Activated gamma-delta T cell (primary cell): ENCODE measurements around the gene SHB.
A peak's percentile ranks its signal among the peaks of the same experiment; 100 is the strongest.
"Not testable (repeated sequence)": the region's sequence is repeated elsewhere in the genome, so short reads cannot be mapped to it uniquely, and the experiment has no call there.

Source experiments
- DNase-seq: peaks from one replicate; lab custom pipeline; 2025; lab: John Stamatoyannopoulos, UW

Gene SHB

DNA sequence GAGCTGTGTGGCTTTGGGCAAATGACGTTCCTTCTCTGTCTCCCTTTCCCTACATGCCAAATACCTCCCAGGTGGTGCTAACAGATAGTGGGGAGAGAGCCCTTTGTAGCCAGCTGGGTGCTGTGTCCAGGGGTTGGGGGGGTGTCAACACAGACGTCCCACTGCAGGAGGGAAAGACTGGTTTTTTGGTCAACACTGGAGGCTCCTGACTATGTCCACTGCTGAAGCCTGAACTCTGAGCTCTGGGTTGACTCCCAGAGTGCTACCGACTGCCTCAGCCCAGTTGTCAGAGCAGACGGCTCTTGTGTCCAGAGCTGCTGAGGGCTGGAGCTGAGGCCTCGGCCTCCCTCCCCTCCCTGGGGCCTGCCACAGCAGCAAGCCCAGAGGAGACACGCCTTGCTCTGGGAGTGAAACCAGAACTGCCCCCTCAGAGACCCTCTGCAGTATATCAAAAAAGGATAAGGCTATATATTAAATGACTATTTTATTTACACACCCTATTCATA, 150.3 kb downstream of the SHB start:
- no peak for DNase-seq

DNA sequence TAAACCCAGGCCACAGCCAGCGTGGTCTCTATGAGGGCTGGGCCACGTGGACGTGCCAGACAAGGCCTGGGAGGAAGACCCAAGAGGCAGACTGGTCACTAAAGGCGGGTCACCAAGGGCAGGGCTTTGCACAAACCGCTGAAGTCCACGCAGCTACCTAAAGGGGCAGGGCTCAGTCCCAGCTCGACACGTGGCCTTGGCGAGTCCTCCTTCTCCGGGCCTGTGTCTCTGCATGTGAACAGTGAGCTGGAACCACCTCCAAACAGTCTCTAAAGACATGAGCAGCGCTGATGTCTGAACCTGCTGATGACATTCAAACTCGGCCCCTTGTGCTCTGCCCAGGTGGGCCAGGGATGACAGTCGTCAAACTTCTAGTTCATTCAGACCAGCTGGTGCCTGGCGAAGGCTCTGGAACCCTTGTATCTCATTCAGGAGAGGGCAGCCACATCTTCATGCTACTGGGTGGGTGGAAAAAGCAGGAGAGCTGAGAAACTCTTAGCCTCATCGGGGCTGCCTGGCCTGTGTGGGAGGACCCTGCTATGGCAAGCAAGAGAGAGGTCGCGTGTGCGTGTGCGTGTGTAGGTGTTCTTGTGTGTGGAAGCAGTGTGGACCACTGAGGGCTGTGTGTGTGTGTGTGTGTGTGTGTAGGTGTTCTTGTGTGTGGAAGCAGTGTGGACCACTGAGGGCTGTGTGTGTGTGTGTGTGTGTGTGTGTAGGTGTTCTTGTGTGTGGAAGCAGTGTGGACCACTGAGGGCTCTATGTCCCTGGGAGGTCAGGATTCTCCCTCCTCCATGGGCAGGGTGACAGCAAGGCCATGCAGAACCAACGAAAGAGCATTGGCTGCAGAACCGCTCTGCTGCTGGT, 151.0 kb downstream of the SHB start:
- DNase-seq: no peak

DNA sequence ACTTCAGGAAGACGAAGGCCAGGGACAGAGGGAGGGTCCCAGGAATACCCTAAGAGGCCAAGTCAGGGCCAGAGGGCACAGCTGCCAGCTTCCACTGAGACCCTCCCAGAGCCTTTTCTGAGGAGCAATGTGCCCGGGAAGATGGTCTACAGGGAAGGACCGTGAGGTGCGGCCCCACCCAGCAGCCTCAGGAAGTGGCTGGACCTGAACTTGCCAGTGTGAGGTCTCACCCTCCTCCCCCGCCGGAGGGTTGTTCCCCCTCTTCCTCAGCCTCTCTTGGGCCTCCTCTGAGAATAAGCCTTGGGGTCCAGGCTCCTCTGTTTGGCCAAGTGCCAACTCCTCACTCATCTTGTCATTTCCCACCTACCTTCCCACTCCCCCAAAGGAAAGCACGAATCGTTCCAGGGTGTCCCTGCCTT, 151.7 kb downstream of the SHB start:
- no peak for DNase-seq

DNA sequence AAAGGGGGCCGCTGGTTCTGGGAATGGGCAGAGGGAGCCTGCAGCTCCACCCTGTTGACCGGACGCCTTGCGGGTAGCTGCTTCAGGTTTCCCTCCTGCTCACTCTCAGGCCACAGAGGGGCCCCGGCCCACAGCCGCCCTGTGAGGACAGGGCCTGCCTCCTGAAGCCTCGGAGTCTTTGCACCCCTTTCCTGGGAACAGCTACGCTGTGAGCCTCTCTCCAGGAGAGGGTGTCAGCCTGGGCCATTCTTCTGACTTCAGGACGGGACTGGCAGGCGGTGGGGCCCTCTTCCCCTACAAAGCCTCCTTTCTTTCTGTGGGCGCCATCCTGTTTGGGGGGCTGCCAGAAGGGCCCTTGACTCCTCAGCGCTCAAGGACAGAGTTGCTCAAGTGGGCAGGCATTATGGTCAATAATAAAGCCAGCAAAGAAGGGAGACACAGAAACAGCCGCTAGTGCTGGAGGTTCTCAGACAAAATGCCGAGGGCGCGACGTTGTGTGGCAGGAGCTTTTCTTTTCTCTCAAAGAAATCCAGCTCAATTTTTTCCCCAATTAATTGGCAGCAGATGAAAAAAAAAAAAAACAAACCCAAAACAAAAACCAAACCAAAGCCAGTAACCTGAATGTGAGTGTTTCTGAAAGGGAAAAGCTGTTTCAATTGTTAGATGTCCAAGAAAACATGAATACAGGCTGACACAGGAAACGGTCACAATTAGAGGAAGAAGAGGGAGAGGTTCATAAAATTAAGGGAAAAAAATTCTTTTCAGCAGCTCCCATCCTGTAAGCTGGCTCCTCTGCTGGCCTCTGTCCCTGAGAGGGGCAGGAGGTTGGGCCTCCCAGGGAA, 152.3 kb downstream of the SHB start:
- DNase-seq: no peak

DNA sequence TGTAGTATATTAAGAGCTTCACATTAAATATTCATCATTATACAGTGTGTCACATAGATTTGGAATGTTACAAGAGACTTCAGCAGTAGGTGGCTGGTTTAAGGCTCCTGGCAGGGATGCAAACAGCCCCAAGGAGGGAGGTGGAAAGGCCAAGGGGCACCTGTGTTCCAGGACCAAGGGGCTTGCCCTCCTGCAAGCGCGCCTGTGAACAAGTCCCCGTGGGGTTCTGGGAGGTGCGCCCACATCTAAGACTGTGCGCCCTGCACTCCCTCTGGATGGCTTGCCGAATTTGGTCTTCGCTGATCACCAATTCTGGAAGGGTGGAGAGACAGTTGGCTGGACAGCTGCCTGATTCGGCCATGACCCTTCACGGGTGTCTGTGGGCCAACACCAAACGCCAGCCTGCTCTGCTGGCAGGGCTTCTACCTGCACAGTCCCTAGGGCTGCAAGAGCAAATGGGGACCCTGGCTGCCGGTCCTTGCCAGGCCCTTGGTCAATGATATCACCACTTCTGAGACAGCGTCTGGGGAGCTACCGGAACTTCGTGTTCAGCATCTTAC, 153.0 kb downstream of the SHB start:
- no peak for DNase-seq

DNA sequence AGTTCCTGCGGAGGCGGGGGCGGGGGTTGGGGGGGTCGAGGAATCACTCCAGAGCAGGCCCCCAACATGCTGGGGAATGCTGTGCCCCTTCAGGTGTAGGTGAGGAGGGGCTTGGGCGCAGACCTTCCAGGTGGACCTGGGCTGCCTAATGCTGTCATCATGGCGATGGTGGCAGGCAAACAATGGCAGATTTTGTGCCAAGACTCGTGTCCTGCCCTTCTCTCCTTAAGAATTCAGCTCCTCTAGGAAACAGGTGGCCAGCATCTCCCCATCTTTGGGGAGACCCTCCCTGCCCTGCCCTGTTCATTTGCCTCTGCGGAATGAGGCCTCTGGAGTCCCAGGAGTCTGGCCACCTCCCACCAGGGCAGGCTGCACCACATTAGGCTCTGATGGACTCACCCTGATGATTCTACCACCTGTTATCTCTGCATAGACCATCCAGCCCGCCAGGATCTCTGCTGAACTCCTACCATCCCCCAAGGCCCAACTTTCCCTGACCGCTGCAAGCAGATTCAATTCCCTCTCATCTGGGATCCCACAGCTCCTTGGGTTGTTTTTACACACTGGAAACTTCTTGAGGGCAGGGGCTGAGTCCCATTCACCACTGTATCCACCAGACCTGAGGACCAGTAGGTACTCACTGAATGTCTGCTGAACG, 154.2 kb downstream of the SHB start:
- no peak for DNase-seq

DNA sequence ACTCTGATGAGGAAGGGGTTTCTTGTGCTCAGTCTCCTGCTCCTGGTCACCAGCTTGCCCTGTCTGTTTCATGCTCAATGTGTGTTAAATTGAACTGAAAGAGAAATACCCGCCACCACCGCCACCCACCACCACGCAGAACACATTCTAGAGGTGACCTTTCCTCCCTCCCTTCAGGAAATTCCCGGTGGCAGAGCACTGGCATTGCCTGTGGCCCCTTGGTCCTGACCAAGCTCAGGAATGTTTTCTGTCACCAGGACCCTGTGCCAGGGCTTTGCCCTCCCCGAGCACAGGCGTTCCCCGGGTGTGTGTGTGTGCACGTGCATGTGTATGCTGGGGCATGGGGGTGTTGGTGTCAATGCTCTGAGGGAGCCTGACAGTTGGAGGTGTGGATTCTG, 154.9 kb downstream of the SHB start:
- DNase-seq: no peak

DNA sequence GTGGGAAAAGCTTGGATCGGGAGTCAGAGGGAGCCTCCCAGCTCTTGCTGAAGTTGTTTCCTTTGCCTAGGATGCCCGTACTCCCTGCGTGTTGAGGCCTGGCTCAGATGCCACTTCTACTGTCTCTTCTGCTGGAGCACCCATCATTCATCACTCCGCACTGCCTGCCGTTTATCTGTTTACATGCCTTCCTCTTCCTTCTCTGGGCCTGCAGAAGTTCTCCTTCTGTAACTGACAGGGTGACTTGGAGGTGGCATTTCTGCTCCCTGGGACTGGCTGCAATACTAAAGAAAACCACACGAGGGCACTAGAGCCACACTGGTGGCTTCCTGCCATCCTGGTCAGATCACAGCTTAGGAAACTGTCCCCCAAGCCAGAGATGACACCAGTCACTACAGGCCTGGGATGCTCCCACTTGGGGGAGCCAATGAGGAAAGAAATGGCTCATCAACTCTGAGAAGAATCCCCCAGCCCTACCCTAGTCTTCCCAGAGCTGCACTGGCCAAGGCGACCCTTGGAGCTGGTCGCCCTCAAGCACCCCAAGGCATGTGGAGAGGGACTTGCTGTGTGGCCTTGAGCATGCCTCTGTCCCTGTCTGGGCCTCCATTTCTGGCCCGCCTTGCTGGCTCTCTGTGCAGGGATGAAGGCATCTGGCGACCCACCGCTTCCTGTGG, 155.4 kb downstream of the SHB start:
- no peak for DNase-seq

DNA sequence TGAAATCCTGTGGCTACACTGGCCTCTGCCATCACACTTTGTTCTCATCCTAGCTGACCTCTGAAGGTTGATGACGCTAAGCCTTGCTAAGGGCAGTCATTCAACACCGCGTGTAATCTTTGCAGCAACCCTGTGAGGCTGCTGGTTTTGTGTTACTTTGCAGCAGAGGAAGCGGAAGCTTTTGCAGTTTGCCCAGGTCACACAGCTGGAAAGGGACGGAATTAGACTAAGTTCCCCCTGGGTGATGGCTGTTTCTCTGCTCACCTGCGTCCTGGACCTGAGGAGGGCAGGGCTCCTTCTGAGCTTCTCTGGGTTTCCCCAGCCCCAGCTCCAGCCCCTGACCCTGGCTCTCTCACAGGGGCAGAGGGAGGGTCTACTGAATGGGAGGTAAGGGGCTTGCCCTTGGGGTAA, 157.8 kb downstream of the SHB start:
- no peak for DNase-seq

DNA sequence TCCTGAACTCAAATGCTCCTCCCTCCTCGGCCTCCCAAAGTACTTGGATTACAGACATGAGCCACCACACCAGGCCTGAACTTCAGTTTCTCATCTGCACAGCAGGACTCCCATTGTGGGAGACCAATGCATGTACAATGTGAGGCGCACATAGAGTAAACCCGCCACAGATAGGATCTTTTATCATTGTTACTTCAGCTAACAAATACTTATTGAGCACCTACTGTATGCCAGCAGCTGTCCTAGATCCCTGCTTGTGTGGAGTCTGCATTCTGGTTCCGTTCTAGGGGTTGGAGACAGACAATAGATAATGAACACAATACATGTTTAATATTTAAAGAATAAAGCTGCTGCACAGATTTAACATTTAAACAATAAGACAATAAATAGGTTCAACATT, 158.8 kb downstream of the SHB start:
- no peak for DNase-seq

DNA sequence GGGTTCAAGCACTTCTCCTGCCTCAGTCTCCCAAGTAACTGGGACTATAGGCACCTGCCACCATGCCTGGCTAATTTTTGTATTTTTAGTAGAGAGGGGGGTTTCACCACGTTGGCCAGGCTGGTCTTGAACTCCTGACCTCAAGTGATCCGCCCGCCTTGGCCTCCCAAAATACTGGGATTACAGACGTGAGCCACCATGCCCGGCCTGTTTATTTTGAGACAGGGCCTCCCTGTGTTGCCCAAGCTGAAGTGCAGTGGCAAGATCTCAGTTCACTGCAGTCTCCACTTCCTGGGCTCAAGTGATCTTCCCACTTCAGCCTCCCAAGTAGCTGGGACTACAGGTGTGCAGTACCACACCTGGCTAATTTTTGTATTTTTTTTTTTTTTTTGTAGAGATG, 159.2 kb downstream of the SHB start:
- DNase-seq: not testable (repeated sequence)

DNA sequence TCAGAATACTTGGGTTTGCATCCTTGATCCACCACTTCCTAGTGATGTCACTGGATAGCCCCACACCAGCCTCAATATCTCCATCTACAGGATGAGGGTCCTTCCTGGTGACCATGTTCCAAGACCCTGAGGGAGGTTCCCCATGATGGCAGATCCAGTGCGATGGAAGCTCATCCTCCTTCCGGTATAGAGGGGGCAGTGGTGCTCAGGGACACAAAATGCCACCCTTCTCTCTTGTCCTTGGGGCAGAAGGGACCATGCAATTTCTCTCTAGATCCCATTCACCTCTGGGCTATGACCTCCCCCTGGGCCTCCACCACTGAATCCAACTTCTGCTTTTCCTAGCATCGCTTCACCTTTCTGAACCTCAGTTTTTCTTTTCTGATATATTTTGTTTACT, 159.7 kb downstream of the SHB start:
- DNase-seq: no peak

DNA sequence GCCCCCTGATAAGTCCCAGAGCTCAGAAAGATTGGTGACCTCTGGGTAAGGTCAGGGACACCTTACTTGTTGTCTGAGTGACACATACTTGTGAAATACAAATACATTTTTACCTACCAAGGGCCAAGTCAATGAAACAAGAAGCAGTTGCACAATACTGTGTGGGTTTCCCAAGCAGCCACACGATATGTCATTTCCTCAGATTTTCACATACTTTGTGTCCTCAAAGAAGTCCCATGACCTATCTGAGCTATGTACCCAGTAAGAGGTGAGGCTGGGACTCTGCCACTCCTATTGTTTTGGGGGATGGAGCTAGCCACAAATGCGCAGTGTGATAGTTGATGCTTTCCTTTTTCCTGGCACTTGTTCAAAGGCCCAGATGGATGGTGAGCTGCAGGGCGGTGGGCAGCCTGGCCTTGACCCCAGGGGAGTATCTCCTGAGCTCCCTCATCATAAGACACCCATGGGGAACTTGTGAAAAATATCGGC, 160.3 kb downstream of the SHB start:
- no peak for DNase-seq

DNA sequence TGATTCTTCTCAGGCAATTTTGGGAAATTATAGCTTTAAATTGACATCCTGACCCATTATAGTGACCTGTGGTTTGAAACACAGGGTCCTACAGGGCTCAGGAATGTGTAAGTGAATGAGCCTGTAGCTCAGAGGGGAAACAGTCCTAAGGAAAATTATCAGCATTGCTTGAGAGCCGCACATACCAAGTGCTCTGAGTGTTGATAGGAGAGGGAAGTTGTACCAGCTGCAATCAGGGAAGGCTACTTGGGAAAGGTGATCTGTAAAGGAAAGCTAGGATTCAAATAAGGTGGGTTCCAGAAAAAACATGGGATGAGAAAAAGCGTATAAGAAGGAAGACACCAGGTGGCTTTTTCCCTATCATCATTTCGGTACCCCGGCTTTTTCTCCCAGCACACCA, 160.7 kb downstream of the SHB start:
- DNase-seq: no peak

DNA sequence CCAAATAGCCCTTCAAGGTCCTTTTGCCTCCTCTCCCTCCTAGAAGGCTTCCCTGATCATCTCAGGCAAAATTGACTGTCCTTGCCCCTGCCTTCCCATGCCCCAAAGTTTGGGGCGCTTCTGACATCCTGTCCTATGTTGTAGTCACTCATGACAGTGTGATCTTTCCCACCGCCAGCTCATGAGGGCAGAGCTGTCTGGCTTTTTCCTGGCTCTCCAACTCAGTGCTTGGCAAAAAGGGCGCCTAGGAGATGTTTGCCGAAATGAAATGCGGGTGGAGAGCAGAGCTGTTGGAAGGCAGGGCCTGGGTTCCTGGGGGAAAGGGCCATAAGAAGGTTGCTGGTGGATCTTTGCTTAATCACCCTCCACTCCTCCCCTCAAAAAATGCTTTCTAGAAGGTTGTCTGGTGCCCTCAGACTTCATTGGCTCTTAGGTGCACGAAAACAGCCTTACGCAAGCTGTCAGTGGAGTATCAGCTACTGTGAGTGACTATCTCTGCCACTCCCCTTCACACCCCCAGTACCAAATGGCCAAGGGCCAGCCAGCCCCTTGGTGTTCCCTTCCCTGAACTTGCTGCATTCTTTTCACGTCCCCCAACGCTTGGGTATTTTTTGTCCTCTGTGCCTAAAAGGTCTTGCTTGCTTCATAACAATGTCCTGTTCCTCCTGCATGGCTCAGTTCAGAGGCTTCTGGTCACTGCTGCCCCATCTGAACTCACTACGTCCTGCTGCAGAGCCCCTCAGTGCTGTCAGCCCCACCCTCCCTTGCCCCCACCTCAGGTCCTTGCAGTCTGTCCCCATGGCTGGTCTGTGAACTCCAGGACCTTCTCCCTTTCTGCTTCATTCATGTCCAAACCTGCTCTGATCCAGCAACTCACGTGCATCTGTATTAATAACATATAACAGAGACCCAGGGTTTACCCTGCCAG, 162.5 kb downstream of the SHB start:
- no peak for DNase-seq

DNA sequence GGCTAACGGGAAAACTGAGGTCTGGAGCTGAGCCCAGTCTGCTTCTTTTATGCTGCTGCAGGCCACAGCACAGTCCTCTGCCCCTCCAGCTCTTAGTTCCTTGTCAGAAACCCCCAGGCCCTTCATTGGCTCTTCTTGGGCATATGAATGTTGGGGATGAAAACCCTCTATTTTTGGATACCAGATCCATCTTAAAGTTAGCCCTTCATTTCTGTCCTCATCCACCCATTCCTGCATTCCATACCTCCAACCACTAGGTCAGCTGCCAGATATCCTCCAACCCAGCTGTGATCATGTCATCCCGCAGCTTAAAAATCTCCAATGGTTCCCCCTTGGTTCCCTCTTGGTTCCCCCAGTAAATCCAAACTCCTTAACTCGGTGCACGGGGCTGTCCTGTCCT, 163.3 kb downstream of the SHB start:
- no peak for DNase-seq

DNA sequence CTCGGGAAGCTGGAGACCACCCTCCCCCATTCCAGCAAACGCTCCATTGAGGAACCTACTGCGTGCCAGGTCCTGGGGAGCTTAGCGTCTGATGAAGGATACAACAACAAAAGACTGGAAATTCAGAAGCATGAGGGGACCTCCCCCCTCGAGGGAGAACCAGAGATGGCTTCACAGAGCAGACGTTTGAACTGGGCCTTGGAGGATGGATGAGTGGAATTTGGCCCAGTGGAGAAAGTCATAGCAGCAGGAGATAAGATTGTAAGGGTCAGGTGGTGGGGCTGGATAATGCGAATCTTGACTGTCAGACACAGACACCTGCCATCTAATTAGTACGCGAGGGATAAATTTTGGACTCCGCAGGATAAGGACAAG, 163.9 kb downstream of the SHB start:
- DNase-seq: no peak

DNA sequence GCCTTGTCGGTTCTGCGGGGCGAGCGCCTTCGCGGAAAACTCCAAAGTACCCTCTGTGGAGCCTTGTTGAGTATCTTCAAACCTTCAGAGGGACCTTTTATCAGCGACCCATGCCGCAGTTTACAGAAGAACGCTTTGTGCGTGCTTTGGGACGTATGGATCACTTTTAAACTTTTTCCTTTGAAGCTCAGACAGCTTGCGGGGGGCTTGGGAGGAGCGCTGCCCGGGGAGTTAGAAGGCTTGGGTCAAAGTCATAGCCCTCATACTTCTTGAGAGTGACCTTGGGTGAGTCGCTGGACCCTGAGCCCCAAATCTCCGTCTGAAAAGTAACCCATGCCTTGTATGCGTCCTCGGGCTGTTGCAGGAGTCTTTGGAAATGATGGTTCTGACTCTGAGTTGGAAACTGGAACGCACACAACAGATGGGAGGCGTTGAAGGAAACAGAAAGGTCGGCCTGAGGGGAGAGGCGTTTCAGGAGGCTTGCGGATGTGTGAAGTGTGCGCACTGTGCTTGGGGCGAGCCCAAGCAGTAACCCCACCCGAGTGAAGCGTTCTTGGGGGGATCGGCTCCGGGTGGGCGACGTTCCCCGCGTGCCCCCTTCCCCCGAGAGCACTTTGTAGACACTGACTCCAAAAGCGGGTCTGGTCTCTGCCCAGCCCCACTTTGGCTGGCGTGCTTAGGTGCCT, 164.4 kb downstream of the SHB start:
- no peak for DNase-seq

DNA sequence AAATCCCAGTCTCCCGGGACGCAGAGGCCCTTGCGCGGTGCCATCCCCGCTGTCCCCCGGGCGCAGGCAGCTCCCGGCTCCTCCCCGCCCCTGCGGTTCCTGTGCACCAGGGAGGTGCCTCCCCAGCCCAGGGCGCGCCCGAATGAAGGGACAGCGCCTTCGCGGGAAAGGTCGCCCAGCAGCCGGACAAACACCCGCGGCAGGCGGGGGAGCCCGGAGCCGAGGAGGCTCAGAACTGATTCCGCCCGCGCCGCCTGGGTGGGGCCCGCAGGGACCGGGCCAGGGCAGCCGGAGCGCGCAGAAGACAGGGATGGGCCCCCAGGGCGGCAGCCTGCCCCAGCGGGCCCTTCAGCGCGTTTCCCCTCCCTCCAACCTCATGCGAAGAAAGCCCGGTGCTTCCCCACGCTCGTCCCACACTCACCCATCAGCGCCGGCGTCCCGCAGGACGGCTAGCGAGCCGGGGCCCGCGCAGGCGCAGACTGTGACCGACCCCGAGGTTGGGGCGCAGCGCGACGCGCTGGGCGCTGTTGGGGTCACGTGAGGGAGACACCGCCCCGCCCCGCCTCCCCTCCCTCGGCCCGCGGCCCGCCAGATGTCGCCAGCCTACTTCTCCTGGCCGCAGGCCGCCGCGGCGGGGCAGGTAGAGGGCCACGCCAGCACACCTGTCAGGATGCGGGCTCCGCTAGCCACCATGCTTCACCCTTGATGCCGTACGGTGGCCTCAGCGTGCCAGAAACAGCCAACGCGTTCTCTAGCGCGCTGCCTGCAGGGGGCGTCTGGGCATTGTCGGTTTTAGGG, 165.2 kb downstream of the SHB start, which contains the start of gene SLC25A51:
Gene SLC25A51, minus strand, starts transcription at position 481 of the 798 bp plus-strand sequence. CDS start 15,577 bp downstream, outside the sequence.
- DNase-seq: peak; percentile 91
